ENCODE measurements around the gene IRF2BP2. TPM values are rescaled to one million over a fixed set of nuclear protein-coding genes. Genes with fewer than 3 reads are reported as not detected.

Gene IRF2BP2
- total and polyA plus RNA-seq, 2 of the 13 experiments (the other 11 are each of a cell fraction or from before 2014, with no cell fraction given), result 140 to 147 TPM

DNA sequence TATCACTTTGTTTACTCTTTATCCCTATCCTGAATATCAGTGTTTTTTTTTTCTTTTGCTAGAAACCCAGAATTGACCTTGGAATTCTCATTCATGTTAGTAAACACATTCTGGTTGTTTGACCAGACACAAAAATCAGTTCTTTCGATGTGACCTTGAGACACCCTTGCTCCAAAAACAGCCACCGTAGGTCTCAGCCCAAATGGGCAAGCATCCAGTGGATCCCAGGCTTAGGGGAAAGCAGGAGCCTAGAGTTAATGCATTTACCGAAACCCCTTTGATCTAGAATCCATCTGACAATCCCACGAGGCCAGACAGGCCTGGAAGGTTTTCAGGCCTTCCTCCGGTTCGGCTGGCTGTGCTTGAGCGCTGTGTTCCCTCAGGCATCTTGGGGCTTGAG lies 47.6 kb downstream of the IRF2BP2 start (continued):
- TF ChIP-seq HOXA9 (CRISPR knock-in tag; IDR thresholded peaks at IDR 0.05; ENCODE audit: borderline replicate concordance) (no peak), SMARCC2 (IDR thresholded peaks at IDR 0.05) (no peak), SKI (IDR thresholded peaks at IDR 0.05; ENCODE audit: partially characterized antibody) (peak; percentile 93), ZNF232 (CRISPR knock-in tag; IDR thresholded peaks at IDR 0.05; ENCODE audit: borderline replicate concordance) (no peak), ZNF83 (CRISPR knock-in tag; IDR thresholded peaks at IDR 0.05; ENCODE audit: borderline replicate concordance) (no peak), SPEN (CRISPR knock-in tag; IDR thresholded peaks at IDR 0.05; ENCODE audit: low read depth) (no peak), ZNF776 (CRISPR knock-in tag; IDR thresholded peaks at IDR 0.05) (no peak), NR2F6 (IDR thresholded peaks at IDR 0.05) (no peak), NR2F6 (CRISPR knock-in tag; IDR thresholded peaks at IDR 0.05) (peak; percentile 56), TSC22D2 (CRISPR knock-in tag; IDR thresholded peaks at IDR 0.05; ENCODE audit: borderline replicate concordance) (no peak), ATAD3A (CRISPR knock-in tag; IDR thresholded peaks at IDR 0.05) (no peak), SMYD3 (CRISPR knock-in tag; IDR thresholded peaks at IDR 0.05) (no peak), KLF6 (CRISPR knock-in tag; IDR thresholded peaks at IDR 0.05) (0 out of 2 replicates have a peak, but pooled peaks have one; percentile 51)
- TF ChIP-seq, protein P1, sequence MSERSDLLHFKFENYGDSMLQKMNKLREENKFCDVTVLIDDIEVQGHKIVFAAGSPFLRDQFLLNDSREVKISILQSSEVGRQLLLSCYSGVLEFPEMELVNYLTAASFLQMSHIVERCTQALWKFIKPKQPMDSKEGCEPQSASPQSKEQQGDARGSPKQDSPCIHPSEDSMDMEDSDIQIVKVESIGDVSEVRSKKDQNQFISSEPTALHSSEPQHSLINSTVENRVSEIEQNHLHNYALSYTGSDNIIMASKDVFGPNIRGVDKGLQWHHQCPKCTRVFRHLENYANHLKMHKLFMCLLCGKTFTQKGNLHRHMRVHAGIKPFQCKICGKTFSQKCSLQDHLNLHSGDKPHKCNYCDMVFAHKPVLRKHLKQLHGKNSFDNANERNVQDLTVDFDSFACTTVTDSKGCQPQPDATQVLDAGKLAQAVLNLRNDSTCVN (CRISPR knock-in tag; IDR thresholded peaks at IDR 0.05; ENCODE audit: borderline replicate concordance), result peak; percentile 97
- TF ChIP-seq, protein P2, sequence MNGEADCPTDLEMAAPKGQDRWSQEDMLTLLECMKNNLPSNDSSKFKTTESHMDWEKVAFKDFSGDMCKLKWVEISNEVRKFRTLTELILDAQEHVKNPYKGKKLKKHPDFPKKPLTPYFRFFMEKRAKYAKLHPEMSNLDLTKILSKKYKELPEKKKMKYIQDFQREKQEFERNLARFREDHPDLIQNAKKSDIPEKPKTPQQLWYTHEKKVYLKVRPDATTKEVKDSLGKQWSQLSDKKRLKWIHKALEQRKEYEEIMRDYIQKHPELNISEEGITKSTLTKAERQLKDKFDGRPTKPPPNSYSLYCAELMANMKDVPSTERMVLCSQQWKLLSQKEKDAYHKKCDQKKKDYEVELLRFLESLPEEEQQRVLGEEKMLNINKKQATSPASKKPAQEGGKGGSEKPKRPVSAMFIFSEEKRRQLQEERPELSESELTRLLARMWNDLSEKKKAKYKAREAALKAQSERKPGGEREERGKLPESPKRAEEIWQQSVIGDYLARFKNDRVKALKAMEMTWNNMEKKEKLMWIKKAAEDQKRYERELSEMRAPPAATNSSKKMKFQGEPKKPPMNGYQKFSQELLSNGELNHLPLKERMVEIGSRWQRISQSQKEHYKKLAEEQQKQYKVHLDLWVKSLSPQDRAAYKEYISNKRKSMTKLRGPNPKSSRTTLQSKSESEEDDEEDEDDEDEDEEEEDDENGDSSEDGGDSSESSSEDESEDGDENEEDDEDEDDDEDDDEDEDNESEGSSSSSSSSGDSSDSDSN (CRISPR knock-in tag; IDR thresholded peaks at IDR 0.05), result no peak
- TF ChIP-seq, protein P3, sequence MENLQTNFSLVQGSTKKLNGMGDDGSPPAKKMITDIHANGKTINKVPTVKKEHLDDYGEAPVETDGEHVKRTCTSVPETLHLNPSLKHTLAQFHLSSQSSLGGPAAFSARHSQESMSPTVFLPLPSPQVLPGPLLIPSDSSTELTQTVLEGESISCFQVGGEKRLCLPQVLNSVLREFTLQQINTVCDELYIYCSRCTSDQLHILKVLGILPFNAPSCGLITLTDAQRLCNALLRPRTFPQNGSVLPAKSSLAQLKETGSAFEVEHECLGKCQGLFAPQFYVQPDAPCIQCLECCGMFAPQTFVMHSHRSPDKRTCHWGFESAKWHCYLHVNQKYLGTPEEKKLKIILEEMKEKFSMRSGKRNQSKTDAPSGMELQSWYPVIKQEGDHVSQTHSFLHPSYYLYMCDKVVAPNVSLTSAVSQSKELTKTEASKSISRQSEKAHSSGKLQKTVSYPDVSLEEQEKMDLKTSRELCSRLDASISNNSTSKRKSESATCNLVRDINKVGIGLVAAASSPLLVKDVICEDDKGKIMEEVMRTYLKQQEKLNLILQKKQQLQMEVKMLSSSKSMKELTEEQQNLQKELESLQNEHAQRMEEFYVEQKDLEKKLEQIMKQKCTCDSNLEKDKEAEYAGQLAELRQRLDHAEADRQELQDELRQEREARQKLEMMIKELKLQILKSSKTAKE (CRISPR knock-in tag; IDR thresholded peaks at IDR 0.05; ENCODE audit: borderline replicate concordance), result peak; percentile 85; the same call in 1 of the 2 replicates
- TF ChIP-seq, protein P4, sequence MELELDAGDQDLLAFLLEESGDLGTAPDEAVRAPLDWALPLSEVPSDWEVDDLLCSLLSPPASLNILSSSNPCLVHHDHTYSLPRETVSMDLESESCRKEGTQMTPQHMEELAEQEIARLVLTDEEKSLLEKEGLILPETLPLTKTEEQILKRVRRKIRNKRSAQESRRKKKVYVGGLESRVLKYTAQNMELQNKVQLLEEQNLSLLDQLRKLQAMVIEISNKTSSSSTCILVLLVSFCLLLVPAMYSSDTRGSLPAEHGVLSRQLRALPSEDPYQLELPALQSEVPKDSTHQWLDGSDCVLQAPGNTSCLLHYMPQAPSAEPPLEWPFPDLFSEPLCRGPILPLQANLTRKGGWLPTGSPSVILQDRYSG (CRISPR knock-in tag; IDR thresholded peaks at IDR 0.05), result no peak
- TF ChIP-seq, protein P5, sequence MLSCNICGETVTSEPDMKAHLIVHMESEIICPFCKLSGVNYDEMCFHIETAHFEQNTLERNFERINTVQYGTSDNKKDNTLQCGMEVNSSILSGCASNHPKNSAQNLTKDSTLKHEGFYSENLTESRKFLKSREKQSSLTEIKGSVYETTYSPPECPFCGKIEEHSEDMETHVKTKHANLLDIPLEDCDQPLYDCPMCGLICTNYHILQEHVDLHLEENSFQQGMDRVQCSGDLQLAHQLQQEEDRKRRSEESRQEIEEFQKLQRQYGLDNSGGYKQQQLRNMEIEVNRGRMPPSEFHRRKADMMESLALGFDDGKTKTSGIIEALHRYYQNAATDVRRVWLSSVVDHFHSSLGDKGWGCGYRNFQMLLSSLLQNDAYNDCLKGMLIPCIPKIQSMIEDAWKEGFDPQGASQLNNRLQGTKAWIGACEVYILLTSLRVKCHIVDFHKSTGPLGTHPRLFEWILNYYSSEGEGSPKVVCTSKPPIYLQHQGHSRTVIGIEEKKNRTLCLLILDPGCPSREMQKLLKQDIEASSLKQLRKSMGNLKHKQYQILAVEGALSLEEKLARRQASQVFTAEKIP (CRISPR knock-in tag; IDR thresholded peaks at IDR 0.05; ENCODE audit: borderline replicate concordance), result no peak
- TF ChIP-seq, protein P6, sequence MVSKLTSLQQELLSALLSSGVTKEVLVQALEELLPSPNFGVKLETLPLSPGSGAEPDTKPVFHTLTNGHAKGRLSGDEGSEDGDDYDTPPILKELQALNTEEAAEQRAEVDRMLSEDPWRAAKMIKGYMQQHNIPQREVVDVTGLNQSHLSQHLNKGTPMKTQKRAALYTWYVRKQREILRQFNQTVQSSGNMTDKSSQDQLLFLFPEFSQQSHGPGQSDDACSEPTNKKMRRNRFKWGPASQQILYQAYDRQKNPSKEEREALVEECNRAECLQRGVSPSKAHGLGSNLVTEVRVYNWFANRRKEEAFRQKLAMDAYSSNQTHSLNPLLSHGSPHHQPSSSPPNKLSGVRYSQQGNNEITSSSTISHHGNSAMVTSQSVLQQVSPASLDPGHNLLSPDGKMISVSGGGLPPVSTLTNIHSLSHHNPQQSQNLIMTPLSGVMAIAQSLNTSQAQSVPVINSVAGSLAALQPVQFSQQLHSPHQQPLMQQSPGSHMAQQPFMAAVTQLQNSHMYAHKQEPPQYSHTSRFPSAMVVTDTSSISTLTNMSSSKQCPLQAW (CRISPR knock-in tag; IDR thresholded peaks at IDR 0.05), result no peak

Measured in HepG2 (cell line).